GM19452 (cell line): ENCODE results near the gene TMC7.
"Not testable (repeated sequence)": the region's sequence is repeated elsewhere in the genome, so short reads cannot be mapped to it uniquely, and the experiment has no call there.

Experiments used
- ATAC-seq: cut with Tn5 transposase; IDR thresholded peaks from one replicate; pipeline ENCODE4 v1.9.1; 2021; ENCODE audit not compliant: unreplicated experiment

The TMC7 gene

DNA sequence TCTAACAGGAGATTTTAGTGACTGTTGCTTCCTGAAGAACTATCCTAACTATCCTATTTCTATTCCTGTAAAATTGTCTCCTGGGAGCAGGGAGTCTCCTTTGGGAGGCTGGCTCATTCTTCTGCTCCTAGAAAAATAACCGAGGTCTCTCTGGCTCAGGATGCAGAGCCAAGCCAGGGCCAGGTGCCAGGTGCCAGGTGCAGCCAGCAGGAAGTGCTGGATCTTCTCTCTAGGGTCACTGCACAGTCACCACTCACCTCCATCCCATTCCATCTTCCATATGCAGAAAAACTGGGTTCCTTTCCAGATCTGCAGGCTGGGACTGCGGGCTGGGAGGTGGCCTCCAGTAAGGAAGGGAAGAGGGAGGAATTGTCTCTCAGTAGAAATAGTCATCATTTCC is 3.8 kb upstream of the TMC7 start:
- no peak for ATAC-seq

DNA sequence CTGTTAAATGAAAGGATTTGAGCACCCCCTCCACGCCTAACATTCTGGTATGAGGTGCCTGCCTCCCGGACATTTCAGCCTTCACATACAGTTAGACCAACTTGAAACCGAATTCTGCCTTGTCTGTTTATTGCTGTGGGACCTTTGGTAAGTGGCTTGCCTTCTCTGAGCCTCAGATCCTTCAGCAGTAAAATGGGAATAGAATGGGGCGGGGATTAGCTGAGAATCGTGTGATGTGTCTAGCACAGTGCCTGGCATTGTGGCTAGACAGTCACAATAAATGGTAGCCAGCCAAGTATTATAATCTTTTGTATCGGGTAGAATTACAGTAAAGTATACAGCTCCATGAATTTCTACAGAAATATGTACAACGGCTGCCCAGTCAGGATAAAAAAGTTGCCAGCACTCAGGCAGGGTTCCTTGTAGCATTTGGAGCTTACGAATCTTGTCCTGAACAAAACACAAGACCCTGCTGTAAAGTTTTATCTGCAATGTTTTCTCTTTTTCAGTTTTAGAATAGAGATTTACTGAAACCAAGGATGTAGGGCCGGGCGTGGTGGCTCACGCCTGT is 786 bp downstream of the TMC7 start:
- no peak for ATAC-seq

DNA sequence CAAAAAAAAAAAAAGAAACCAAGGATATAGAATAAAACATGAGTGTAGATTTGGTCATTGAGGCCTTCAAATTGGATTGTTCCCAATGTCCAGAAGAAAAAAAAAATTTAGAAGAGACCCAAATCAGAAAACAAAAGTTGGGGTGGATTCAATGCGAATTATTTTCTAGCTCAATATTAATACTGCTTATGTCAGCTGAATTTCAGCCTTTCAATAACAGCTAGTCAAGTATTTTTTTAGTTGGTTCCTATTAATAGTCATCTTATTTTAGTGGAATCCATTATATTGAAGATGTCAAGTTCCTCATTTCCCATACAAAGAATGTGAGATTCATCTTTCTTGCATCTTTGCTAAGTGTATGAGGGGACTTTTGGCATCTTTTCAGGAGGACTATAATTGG is 1.5 kb downstream of the TMC7 start:
- not testable (repeated sequence) for ATAC-seq

DNA sequence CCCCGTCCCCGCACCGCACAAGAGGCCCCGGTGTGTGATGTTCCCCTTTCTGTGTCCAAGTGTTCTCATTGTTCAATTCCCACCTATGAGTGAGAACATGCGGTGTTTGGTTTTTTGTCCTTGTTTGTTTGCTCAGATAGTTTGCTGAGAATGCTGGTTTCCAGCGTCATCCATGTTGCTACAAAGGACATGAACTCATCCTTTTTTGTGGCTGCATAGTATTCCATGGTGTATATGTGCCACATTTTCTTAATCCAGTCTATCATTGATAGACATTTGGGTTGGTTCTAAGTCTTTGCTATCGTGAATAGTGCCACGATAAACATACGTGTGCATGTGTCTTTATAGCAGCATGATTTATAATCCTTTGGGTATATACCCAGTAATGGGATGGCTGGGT is 8.0 kb downstream of the TMC7 start:
- ATAC-seq = not testable (repeated sequence)

DNA sequence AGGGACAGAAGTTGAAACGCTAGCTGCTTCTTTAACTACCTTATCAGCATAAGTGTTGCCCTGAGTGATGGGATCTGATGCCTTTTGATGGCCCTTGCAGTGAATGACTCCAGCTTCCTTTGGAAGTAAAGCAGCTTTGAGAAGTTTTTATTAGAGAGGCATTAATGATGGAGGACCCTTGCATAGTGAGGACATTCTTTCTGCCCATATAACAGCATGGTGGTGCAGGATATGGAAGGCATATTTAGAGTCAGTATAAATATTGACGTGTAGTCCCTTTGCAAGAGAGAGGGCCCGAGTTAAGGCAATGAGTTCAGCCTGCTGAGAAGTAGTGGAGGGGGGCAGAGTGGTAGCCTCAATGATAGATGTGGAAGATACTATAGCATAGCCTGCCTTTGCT is 9.8 kb downstream of the TMC7 start:
- not testable (repeated sequence) for ATAC-seq

DNA sequence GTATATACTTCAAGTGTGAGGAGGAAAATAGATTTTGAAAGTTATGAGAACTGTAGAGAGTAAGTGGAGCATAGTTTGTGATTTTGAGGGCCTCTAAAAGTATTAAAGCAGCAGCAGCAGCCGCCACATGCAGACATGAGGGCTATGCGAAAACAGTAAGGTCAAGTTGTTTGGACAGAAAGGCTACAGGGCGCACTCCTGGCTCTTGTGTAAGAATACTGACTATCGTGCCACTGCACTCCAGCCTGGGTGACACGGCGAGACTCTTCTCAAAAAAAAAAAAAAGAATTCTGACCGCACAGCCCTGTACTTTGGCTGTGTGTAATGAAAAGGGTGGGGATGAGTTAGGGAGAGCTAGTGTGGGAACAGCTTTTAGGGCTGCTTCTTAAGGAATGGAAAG is 10.4 kb downstream of the TMC7 start:
- ATAC-seq = not testable (repeated sequence)

DNA sequence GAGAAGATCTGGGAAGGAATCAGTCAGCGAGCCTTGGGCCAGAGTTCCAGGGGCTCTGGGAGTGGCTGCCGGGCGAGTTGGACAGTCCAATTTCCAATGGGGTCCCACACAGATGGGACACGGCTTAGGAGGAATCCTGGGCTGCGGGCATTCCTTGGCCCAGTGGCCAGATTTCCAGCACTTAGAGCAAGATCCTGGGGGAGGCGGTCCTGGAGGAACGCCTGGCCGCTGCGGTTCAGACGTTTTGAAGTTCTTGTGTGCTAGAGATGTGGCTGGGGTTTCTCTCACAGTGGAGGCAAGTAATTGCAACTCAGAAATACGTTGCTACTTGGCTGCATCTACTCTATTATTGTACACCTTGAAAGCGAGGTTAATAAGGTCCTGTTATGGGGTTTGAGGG is 11.7 kb downstream of the TMC7 start:
- not testable (repeated sequence) for ATAC-seq

DNA sequence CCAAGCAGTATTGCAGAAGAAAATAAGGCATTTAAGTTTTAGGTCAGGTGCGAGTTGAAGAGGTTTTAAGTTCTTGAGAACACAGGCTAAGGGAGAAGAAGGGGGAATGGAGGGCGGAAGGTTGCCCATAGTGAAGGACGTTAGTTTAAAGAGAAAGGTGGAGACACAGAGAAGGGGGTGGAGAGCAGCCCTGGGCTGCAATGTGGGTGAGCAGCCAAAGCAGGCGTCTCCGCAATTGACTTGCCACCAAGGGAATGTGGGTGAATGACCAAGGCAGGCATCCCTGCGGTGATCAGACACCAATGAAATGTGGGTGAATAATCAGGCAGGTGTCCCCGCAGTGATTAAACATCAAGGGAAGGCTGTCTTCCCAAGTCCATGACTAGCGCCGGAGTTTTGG is 12.8 kb downstream of the TMC7 start:
- ATAC-seq = not testable (repeated sequence)

DNA sequence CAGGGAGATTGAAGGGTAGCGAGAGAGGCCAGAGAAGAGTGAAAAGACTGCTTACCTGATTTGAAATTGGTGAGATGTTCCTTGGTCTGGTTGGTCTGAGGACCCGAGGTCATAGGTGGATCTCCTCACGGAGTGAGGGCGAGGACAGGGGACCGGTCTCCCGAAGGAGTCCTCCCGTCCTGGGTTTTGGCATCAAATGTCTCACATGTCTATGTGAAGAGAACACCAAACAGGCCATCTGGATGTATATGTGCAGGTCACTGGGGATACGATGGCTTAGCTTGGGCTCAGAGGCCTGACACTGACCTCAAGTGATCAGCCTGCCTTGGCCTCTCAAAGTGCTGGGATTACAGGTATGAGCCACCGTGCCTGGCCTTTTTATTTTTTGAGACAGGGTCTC is 13.3 kb downstream of the TMC7 start:
- not testable (repeated sequence) for ATAC-seq

DNA sequence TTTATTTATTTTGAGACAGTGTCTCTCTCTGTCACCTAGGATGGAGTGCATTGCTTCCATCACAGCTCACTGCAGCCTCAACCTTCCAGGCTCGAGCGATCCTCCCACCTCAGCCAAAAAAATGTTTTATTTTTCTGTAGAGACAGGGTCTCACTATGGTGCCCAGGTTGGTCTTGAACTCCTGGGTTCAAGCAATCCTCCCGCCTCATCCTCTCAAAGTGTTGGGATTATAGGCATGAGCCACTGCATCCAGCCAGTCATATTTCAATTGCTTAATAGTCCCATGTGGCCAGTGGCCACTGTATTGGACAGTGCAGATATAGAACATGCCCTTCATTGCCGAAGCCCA is 15.3 kb downstream of the TMC7 start:
- no peak for ATAC-seq

DNA sequence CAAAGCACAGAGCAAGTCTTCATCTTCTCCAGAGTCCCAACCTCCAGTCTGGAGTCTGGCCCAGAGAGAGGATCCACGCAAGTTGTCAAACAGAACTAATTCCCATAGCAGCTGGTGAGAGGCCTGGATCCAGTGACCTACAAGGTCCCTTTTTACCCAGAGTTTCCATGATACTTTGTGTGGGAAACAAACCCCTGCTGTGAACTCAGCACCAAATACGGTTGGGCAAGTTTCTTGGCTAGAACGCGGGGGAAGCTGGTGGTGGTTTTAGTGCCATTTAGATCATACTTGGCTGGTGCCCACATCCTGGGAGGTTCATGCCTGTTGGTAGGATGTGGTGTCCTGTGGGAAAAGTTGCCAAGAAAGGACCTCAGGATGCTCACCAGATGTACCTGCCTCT is 18.1 kb downstream of the TMC7 start:
- ATAC-seq = no peak

DNA sequence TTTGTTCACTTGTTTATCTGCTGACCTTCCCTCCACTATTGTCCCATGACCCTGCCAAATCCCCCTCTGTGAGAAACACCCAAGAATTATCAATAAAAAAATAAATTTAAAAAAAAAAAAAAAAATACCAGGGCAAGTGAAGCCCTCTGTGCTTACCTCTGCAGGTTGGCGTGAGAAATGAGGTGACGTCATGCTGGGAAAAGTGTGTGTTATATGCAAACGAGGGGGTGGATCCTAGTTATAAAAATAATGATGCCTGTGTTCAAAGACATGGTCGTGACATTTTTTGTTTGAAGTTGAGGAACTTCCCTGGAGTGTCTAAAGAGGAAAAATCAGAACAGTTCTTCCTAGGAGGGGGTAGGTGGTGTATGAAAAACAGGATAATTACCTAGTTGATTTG is 20.2 kb downstream of the TMC7 start:
- no peak for ATAC-seq

DNA sequence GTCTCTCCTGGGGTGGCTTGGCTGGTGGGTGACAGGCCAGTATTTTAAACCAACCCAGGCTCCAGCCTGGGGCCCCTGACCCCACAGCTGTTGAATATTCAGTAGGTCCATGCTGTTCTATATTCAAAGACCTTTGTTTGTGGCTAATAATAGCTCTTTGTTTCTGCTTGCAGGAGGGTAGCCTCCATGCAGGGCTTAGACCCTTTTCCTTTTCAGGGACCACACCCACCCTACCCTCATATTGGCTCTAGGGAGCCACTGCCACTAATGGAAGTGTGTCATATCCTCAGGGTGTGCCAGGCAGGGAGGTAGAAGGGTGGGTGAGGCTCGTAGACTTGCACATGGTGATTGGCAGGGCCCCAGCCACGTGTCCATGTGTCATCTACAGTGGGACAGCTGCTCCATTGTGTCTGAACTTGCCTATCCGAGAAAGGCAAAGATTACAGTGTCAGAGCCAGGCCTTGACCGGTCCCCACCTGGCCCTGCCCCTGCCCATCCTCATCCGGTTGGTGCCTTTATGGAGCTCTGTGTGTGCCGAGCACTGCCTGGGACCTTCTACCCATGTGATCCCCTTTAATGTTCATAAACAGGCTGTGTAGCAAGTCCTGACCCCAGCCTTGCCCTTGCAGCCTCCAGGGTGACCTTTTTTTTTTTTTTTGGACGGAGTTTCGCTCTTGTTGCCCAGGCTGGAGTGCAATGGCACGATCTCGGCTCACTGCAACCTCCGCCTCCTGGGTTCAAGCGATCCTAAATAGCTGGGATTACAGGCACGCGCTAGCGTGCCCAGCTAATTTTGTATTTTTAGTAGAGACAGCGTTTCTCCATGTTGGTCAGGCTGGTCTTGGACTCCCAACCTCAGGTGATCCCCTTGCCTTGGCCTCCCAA is 22.1 kb downstream of the TMC7 start:
- no peak for ATAC-seq

DNA sequence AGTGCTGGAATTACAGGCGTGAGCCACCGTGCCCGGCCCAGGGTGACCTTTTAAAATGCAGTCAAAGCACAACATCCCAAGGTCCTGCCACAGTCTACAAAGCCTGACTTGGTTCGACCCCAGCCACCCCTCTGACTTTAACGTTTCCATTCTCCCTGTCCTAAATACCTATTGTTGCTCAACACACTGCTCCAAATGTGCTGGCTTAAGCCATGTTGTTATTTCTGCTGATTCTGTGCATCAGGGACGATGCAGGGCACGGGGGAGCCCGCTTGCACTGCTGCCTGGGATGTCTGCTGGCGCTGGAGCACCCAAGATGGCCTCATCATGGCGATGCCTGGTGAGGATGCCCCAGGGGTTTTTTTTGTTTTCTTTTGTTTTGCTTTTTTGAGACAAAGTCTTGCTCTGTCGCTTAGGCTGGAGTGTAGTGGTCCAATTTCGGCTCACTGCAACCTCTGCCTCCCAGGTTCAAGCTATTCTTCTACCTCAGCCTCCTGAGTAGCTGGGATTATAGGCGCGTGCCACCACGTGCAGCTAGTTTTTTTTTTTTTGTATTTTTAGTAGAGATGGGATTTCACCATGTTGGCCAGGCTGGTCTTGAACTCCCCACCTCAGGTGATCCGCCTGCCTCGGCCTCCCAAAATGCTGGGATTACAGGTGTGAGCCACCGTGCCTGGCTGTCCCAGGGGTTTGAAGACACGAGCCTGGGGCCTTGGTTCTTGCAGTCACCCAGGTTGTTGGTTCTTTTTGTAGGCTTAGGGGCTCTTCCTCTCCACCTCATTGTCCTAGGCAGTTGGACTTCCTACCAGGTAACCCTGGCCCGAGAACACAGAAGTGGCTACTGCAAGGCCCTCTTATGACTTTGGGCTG is 22.9 kb downstream of the TMC7 start:
- ATAC-seq = no peak

DNA sequence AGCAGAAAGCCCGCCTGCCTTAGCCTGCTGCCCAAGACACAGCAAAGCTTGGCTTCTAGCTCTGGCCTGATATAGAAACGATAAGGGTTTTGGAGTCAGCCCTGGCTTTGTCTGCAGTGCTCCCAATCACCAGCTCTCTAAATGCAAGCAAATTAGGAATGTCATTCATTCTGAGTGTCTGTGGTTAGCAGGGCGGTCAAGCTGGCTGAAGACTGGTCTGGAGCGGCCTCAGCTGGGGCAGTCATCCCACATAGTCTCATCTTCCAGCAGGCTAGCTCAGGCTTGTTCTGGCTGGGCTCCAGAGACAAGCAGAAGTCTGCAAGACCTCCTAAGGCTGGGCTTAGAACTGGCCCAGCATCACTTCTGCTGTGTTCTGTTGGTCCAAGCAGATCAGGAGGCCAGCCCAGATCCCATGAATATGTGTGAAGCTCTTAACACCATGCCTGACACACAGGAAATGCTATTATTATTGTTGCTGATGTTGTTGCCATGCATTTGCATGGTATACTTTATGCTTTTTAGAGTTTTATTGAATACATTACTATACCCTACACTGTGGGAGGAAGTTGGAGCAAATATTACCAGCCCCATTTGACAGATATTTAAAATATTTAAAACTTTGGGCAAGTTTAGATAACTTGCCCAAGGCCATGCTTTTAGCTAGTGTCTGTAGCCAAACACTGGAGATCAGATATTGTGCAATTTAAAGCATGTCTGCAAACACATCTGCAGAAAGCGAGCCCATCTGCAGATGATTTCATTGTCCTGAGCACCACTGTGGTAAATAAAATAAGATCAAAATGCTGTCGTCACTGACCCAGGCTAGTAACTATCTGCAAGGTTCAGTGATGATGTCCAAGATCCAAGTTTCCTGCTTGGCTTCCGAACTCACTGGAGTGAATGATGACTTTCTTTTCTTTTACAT is 24.8 kb downstream of the TMC7 start:
- no peak for ATAC-seq

DNA sequence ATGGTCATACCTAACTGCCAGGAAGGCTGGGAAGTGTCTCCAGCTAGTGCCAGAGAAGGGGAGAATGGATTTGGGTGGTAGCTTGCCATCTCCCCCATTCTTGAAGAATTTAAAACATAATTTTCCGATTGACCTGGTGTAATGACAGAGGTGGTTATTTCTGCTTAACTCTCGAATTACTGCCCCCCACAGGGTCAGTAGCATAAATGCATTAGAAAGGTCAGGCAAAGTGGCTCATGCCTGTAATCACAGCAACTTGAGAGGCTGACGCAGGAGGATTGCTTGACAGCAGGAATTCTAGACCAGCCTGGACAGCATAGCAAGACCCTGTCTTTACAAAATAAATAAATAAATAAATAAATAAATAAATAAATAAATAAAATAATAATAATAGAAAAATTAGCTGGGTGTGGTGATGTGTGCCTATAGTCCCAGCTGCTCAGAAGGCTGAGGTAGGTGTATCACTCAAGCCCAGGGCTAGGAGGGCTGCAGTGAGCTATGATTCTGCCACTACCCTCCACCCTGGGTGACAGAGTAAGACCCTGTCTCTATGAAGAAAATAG is 27.5 kb downstream of the TMC7 start:
- no peak for ATAC-seq

DNA sequence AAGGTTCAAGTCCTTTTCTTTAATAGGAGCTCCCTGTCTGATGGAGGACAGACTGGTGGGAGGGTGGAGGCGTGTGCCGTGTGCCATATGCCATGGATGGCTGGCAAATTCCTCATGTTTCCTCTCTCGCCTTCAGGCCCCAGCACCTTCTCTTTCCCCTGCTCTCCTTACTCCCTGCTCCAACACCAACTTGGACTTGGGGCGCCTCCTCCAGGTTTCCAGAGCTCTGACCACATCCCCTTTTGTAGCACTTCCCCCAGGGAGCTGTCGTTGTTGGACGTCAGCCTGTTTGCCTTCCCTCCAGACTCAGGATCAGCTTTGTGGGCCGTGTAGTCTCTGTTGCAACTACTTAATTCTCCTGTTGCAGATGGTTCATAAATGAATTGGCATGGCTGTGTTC is 30.7 kb downstream of the TMC7 start:
- ATAC-seq = no peak

DNA sequence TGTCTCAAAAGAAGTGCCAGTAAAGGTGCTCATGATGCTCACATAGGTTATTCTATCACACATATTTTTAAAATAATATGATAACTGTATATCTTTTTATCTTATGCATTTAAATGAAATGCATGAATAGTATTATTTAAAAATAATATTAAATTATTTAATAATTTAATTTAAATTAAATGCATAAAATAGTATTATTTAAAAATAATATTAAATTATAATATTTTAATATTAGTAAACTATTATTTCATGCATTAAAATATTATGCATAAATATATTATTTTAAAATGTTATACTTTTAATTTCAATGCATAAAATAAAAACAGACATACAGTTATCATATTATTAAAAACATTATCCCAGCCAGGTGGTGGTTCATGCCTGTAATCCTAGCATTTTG is 33.4 kb downstream of the TMC7 start:
- no peak for ATAC-seq

DNA sequence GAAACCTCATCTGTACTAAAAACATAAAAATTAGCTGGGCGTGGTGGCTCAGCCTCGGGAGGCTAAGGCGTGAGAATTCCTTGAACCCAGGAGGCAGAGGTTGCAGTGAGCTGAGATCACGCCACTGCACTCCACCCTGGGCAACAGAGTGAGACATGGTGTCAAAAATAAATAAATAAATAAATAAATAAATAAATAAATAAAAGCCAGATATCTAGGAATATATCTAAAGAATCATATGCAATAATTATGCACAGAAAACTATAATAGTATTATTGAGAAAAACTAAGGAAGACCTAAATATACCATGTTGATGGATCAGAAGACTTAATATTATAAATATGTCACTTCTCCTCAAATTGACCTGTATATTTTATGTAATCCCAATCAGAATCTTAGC is 37.0 kb downstream of the TMC7 start:
- ATAC-seq = no peak

DNA sequence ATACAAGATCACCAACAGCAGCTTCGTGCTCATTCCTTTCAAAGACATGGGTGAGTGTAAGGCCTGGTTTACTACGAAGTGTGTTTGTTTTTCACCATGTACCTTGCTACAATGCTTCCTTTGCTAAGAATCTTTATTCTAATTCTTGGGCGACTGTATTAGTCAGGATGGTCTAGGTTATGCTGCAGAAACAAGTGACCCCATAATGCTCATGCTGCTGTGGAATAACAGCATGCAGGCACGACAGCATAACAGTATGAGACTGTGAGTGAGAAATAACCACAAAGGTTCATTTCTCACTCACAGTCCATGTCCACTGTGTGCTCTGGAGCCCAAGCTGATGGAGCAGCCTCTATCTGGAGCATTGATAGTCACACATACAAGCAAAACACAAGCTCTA is 38.0 kb downstream of the TMC7 start:
- ATAC-seq = no peak
